Trophoblast cell (in vitro differentiated cells and primary cell): ENCODE measurements around the gene NOP16.

Experiments
- DNase-seq, 2 donors: peaks; one replicate each; pipeline ENCODE4 v3.0.0-alpha.2; 2016
- H2AFZ ChIP-seq: 2 replicates; pipeline ENCODE4 v1.6.1; 2013; ENCODE audit warnings: low read length, moderate library complexity, mild to moderate bottlenecking; ENCODE audit not compliant: insufficient read depth, poor library complexity
- H2AK5ac ChIP-seq: 2 replicates; pipeline ENCODE4 v1.6.1; 2013; ENCODE audit warnings: mild to moderate bottlenecking, low read length
- H2BK120ac ChIP-seq: 2 replicates; pipeline ENCODE4 v1.6.1; 2013; ENCODE audit warnings: low read length, mild to moderate bottlenecking, moderate library complexity; ENCODE audit not compliant: insufficient read depth, poor library complexity
- H2BK12ac ChIP-seq: 2 replicates; pipeline ENCODE4 v1.6.1; 2013; ENCODE audit warnings: mild to moderate bottlenecking, low read length, moderate library complexity
- H2BK5ac ChIP-seq: 2 replicates; pipeline ENCODE4 v1.6.1; 2013; ENCODE audit warnings: low read length, low read depth, moderate library complexity, mild to moderate bottlenecking; ENCODE audit not compliant: poor library complexity
- H3K14ac ChIP-seq: 2 replicates; pipeline ENCODE4 v1.6.1; 2013; ENCODE audit warnings: mild to moderate bottlenecking, low read length
- H3K18ac ChIP-seq: 2 replicates; pipeline ENCODE4 v1.6.1; 2013; ENCODE audit warnings: mild to moderate bottlenecking, low read length
- H3K23ac ChIP-seq: 2 replicates; pipeline ENCODE4 v1.6.1; 2013; ENCODE audit warnings: low read length
- H3K27ac ChIP-seq: 2 replicates; pipeline ENCODE4 v1.5.1; 2013; ENCODE audit warnings: low read depth, mild to moderate bottlenecking, inconsistent platforms, low read length, moderate library complexity
- H3K27me3 ChIP-seq: 2 replicates; pipeline ENCODE4 v1.6.1; 2013; ENCODE audit warnings: inconsistent platforms, mild to moderate bottlenecking, low read length, moderate library complexity; ENCODE audit not compliant: insufficient read depth
- H3K36me3 ChIP-seq, 2 experiments: 1 replicate in 1 of 2; 2 replicates in 1 of 2; pipeline ENCODE4 v1.6.1; 2013; ENCODE audit warnings: low read length in 2 of 2, mild to moderate bottlenecking in 2 of 2, moderate library complexity in 1 of 2; ENCODE audit not compliant: insufficient read depth in 2 of 2, control insufficient read depth in 1 of 2
- H3K4ac ChIP-seq: 2 replicates; pipeline ENCODE4 v1.6.1; 2013; ENCODE audit warnings: low read depth, mild to moderate bottlenecking, low read length, moderate library complexity
- H3K4me1 ChIP-seq, 2 experiments: 1 replicate in 1 of 2; 2 replicates in 1 of 2; pipeline ENCODE4 v1.6.1; 2013; ENCODE audit warnings: low read length in 2 of 2, mild to moderate bottlenecking in 2 of 2, moderate library complexity in 1 of 2; ENCODE audit not compliant: insufficient read depth in 2 of 2, control insufficient read depth in 1 of 2
- H3K4me2 ChIP-seq: 2 replicates; pipeline ENCODE4 v1.6.1; 2013; ENCODE audit warnings: inconsistent platforms, mild to moderate bottlenecking, low read length, moderate library complexity
- H3K4me3 ChIP-seq: 2 replicates; pipeline ENCODE4 v1.5.1; 2013; ENCODE audit warnings: mild to moderate bottlenecking, low read depth, low read length, inconsistent platforms
- H3K79me1 ChIP-seq: one replicate; pipeline ENCODE4 v1.6.1; 2013; ENCODE audit warnings: low read length
- H3K79me2 ChIP-seq: 2 replicates; pipeline ENCODE4 v1.6.1; 2013; ENCODE audit warnings: low read length, mild to moderate bottlenecking; ENCODE audit not compliant: control insufficient read depth, insufficient read depth, poor library complexity
- H3K9ac ChIP-seq: 2 replicates; pipeline ENCODE4 v1.6.1; 2013; ENCODE audit warnings: mild to moderate bottlenecking, low read length
- H3K9me3 ChIP-seq: 2 replicates; pipeline ENCODE4 v1.6.1; 2013; ENCODE audit warnings: low read depth, mild to moderate bottlenecking, control low read depth, inconsistent platforms, low read length; ENCODE audit not compliant: insufficient read depth
- H4K12ac ChIP-seq: 2 replicates; pipeline ENCODE4 v1.6.1; 2013; ENCODE audit warnings: low read depth, mild to moderate bottlenecking, low read length, moderate library complexity
- H4K8ac ChIP-seq: 2 replicates; pipeline ENCODE4 v1.6.1; 2013; ENCODE audit warnings: low read depth, mild to moderate bottlenecking, low read length, moderate library complexity
- H4K91ac ChIP-seq: one replicate; pipeline ENCODE4 v1.6.1; 2013; ENCODE audit warnings: low read depth, mild to moderate bottlenecking, low read length, moderate library complexity
- WGBS: extraction: QIAGEN DNeasy Blood & Tissue Kit; methylation state at CpG from one replicate; pipeline ENCODE4 v1.1.7; 2013; ENCODE audit warnings: missing lambda C conversion rate; ENCODE audit not compliant: insufficient read length, insufficient coverage; ENCODE audit errors: extremely low coverage; 5-methylcytosine and 5-hydroxymethylcytosine counted together

Gene NOP16

DNA sequence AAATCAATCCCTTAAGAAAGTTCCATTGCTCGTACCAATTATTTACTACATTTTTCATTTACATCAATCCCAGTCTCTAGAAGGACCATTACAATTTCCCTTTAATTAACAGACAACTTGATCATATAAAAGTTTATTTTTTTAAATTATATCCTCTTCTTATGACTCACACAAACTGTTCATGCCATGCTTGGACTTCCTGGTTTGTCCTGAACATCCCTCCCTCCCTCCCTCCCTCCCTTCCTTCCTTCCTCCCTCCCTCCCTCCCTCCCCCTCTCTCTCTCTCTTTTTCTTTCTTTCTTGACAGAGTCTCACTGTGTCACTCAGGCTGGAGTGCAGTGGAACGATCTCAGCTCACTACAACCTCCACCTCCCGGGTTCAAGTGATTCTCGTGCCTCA is 39.6 kb upstream of the NOP16 start:
- Histone ChIP-seq H2BK5ac (no peak overlapping the region), H3K23ac (no peak overlapping the region), H3K79me2 (no peaks in the 10 kb centered on the region), H2BK12ac (no peak overlapping the region), H3K79me1 (no peaks in the 10 kb centered on the region), H3K9me3 (peaks cover 2% of the 10 kb centered on the region), H2AFZ (no peak overlapping the region), H4K12ac (no peak overlapping the region), H4K91ac (no peak overlapping the region), H2AK5ac (no peak overlapping the region), H3K27ac (no peak overlapping the region), H3K27me3 (no peaks in the 10 kb centered on the region), H4K8ac (no peak overlapping the region), H3K4me1 (no peaks in the 10 kb centered on the region), H3K9ac (no peak overlapping the region), H3K4me2 (no peak overlapping the region), H3K4ac (no peak overlapping the region), H3K14ac (no peak overlapping the region), H3K36me3 (no peaks in the 10 kb centered on the region), H3K18ac (no peak overlapping the region), H3K4me3 (no peak overlapping the region), H2BK120ac (no peak overlapping the region)
- no CpG with 5 or more reads among the region's 4 CpGs for WGBS
- no peak for DNase-seq

DNA sequence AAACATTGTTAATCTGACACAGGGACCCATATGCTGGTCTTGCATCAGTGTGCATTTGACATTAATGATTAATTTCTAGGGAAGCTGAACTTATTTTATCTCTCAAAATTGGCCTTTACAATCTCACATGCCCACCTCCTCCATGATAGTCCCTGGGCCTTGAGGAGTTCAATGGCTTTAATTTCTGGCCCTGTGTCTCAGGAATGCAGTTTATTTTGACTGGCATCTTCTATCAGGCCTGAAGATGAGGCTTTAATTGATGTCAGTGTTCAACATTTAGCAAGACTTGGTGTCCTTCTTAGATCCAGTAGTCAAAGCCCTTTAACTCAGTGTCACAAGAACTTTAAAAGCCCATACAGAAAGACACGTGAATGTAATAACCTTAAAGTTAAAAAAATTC is 38.5 kb upstream of the NOP16 start:
- Histone ChIP-seq H3K4me2 (no peak overlapping the region), H4K91ac (no peak overlapping the region), H4K12ac (no peak overlapping the region), H3K36me3 (no peaks in the 10 kb centered on the region), H2BK120ac (no peak overlapping the region), H3K9me3 (no peaks in the 10 kb centered on the region), H4K8ac (no peak overlapping the region), H3K27me3 (no peaks in the 10 kb centered on the region), H3K79me2 (no peaks in the 10 kb centered on the region), H2BK5ac (no peak overlapping the region), H3K79me1 (no peaks in the 10 kb centered on the region), H3K4ac (no peak overlapping the region), H3K4me3 (no peak overlapping the region), H3K23ac (no peak overlapping the region), H2BK12ac (no peak overlapping the region), H3K18ac (no peak overlapping the region), H3K14ac (no peak overlapping the region), H3K4me1 (no peaks in the 10 kb centered on the region), H2AK5ac (no peak overlapping the region), H2AFZ (no peak overlapping the region), H3K9ac (no peak overlapping the region), H3K27ac (no peak overlapping the region)
- WGBS = no CpG with 5 or more reads among the region's 1 CpG
- no peak for DNase-seq

DNA sequence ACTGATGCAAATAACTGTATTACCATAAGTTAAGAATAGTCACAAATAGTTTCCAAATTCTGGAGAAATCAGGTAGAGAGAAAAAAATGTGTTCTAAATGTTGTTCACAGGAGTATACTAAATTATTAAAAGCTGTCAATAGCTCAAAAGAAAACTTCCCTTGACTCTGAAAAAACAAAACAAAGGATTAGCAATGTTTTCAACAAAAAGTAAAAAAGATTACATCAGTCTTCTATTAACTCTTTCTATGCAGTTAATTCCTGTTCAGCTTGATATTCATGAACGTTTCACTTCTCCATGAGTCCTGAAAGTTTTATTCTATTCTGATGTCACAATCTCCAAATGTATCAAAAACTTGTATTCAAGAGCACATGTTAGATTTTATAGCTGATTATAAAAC is 37.4 kb upstream of the NOP16 start:
- no peak overlapping the region for H3K4me3 ChIP-seq
- DNase-seq = no peak
- no peak overlapping the region for H2BK5ac ChIP-seq
- no peaks in the 10 kb centered on the region for H3K79me1 ChIP-seq
- H4K91ac ChIP-seq = no peak overlapping the region
- H3K23ac ChIP-seq = no peak overlapping the region
- H2BK12ac ChIP-seq = no peak overlapping the region
- H2AK5ac ChIP-seq = no peak overlapping the region
- H4K8ac ChIP-seq = no peak overlapping the region
- H3K27me3 ChIP-seq = no peaks in the 10 kb centered on the region
- no peak overlapping the region for H3K4me2 ChIP-seq
- no CpG with 5 or more reads among the region's 1 CpG for WGBS
- H3K4ac ChIP-seq = no peak overlapping the region
- no peak overlapping the region for H3K9ac ChIP-seq
- H3K4me1 ChIP-seq = no peaks in the 10 kb centered on the region
- H2BK120ac ChIP-seq = no peak overlapping the region
- no peak overlapping the region for H3K27ac ChIP-seq
- H2AFZ ChIP-seq = no peak overlapping the region
- H3K18ac ChIP-seq = no peak overlapping the region
- no peak overlapping the region for H4K12ac ChIP-seq
- no peak overlapping the region for H3K14ac ChIP-seq
- no peaks in the 10 kb centered on the region for H3K36me3 ChIP-seq
- no peaks in the 10 kb centered on the region for H3K79me2 ChIP-seq
- no peaks in the 10 kb centered on the region for H3K9me3 ChIP-seq

DNA sequence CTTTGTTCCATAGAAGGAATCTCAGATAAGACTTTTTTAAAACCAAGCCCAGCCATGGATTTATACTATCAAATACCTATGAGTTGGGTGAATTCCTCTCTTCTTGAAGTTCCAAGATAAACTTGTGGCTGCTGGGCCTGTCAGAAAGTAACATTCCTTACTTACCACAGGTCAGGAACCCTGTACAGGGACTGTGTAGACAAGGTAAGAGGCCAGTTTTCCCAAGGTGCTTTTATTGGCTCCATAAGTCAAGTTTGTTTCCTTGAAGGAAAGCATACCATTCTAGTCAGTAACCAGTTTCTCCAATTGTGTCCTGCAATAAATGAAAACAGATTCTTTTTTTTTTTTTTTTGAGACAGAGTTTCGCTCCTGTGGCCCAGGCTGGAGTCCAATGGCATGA is 36.7 kb upstream of the NOP16 start:
- Histone ChIP-seq H2BK5ac (no peak overlapping the region), H3K79me2 (no peaks in the 10 kb centered on the region), H3K14ac (no peak overlapping the region), H3K9me3 (no peaks in the 10 kb centered on the region), H4K8ac (no peak overlapping the region), H3K9ac (no peak overlapping the region), H2AK5ac (no peak overlapping the region), H3K23ac (no peak overlapping the region), H2AFZ (no peak overlapping the region), H2BK12ac (no peak overlapping the region), H3K79me1 (no peaks in the 10 kb centered on the region), H3K4me2 (no peak overlapping the region), H3K4me1 (no peaks in the 10 kb centered on the region), H3K27ac (no peak overlapping the region), H3K36me3 (no peaks in the 10 kb centered on the region), H4K12ac (no peak overlapping the region), H2BK120ac (no peak overlapping the region), H3K4me3 (no peak overlapping the region), H3K27me3 (no peaks in the 10 kb centered on the region), H3K18ac (no peak overlapping the region), H3K4ac (no peak overlapping the region), H4K91ac (no peak overlapping the region)
- no CpG with 5 or more reads among the region's 1 CpG for WGBS
- peak in 1 of 2 donors; percentile 68 for DNase-seq
